HG02938 (cell line): ENCODE data around the gene EXOC2.

ENCODE experiments used
- ATAC-seq: cut with Tn5 transposase; IDR thresholded peaks from one replicate; pipeline ENCODE4 v1.9.1; 2021; ENCODE audit warnings: mild to moderate bottlenecking, moderate library complexity; ENCODE audit not compliant: unreplicated experiment

The EXOC2 gene

GRCh38 chr6:503610-504362 is 189.2 kb downstream of the EXOC2 start:
- no peak for ATAC-seq

- ATAC-seq: no peak
Measured at GRCh38 chr6:502761-503160, 190.2 kb downstream of the EXOC2 start.

GRCh38 chr6:501891-502601 is 190.9 kb downstream of the EXOC2 start:
- ATAC-seq: no peak

GRCh38 chr6:499617-500016 is 193.3 kb downstream of the EXOC2 start:
- no peak for ATAC-seq

GRCh38 chr6:498795-499231 is 194.1 kb downstream of the EXOC2 start:
- peak; percentile 59 for ATAC-seq

GRCh38 chr6:497258-497657 is 195.7 kb downstream of the EXOC2 start:
- ATAC-seq: no peak

GRCh38 chr6:496649-497048 is 196.3 kb downstream of the EXOC2 start:
- no peak for ATAC-seq

- no peak for ATAC-seq
Measured at GRCh38 chr6:494394-494793, 198.5 kb downstream of the EXOC2 start.

- ATAC-seq: no peak
Measured at GRCh38 chr6:493840-494239, 199.1 kb downstream of the EXOC2 start.

- no peak for ATAC-seq
Measured at GRCh38 chr6:492816-493414, 200.0 kb downstream of the EXOC2 start.

- no peak for ATAC-seq
Measured at GRCh38 chr6:492178-492577, 200.8 kb downstream of the EXOC2 start.

- no peak for ATAC-seq
Measured at GRCh38 chr6:491233-491632, 201.7 kb downstream of the EXOC2 start.

GRCh38 chr6:490251-491037 is 202.5 kb downstream of the EXOC2 start:
- ATAC-seq: peak; percentile 50

- ATAC-seq: no peak
Measured at GRCh38 chr6:489762-490161, 203.2 kb downstream of the EXOC2 start.

GRCh38 chr6:489001-489400 is 203.9 kb downstream of the EXOC2 start:
- no peak for ATAC-seq

GRCh38 chr6:487956-488355 is 205.0 kb downstream of the EXOC2 start:
- ATAC-seq: no peak

GRCh38 chr6:485655-486170 is 207.2 kb downstream of the EXOC2 start:
- ATAC-seq: no peak

GRCh38 chr6:484746-485145 is 208.2 kb downstream of the EXOC2 start:
- ATAC-seq: no peak

GRCh38 chr6:484086-484745 is 208.7 kb downstream of the EXOC2 start:
- ATAC-seq: no peak

GRCh38 chr6:475314-475713 is 217.6 kb downstream of the EXOC2 start:
- no peak for ATAC-seq
